Inflammatory macrophage (primary cell): ENCODE measurements around the gene CCER1.

Source experiments
- DNase-seq, 2 donors: peaks; one replicate each; pipeline ENCODE4 v3.0.0-alpha.2; 2020 to 2022

Gene CCER1

DNA sequence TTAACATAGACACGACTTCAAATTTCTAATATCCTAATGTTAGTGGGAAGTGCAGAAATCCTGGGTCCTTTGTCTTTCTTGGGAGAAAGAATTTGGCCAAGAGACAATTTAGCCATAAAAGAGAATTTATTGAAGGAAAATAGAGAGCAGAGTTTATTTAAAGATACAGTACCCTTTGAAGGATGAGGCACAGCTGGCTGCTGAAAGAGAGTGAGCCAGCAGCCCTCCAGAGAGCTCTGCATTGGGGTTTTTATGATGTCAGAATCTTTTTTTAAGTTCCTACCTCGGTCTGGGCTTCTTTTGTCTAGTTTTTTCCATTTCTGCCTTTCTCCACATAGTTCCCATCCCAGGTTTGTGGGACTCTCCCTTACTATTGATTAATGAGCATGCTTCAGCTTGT lies 37.5 kb downstream of the CCER1 start:
- DNase-seq: no peak

GRCh38 chr12:90916516-90916915 lies 38.5 kb downstream of the CCER1 start:
- no peak for DNase-seq

DNA sequence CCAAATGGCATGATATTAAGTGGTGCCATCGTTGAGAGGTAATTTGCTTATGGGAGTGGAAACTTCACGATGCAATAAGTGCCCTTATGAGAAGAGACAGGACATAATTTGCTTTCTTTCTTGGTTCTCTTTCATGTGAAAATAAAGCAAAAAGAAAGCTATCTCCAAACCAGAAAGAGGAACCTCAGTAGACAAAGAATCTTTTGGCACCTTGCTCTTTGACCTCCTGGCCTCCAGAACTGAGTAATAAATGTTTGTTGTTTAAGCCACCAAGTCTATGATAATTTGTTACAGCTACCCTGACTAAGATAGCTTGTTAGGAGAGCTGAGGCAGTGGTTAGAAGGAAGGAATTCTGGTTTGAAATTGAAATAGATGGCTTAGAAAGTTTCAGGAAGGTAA lies 39.6 kb downstream of the CCER1 start:
- no peak for DNase-seq

DNA sequence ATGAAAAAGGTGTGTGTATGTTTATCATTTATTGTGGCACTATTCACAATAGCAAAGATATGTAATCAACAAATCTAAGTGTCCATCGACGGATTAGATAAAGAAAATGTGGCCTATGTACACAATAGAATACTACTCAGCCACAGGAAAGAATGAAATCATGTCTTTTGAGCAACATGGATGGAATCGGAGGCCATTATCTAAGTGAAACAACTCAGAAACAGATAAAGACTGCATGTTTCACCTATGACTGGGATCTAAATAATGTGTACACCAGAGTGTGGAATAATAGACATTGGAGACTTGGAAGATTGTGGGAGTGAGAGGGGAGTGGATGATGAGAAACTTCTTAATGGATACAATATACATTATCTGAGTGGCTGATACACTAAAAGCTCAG lies 44.0 kb downstream of the CCER1 start:
- no peak for DNase-seq

GRCh38 chr12:90909069-90909770 lies 45.8 kb downstream of the CCER1 start:
- peak; percentile 3 to 16 for DNase-seq

GRCh38 chr12:90908465-90908864 lies 46.5 kb downstream of the CCER1 start:
- no peak for DNase-seq

DNA sequence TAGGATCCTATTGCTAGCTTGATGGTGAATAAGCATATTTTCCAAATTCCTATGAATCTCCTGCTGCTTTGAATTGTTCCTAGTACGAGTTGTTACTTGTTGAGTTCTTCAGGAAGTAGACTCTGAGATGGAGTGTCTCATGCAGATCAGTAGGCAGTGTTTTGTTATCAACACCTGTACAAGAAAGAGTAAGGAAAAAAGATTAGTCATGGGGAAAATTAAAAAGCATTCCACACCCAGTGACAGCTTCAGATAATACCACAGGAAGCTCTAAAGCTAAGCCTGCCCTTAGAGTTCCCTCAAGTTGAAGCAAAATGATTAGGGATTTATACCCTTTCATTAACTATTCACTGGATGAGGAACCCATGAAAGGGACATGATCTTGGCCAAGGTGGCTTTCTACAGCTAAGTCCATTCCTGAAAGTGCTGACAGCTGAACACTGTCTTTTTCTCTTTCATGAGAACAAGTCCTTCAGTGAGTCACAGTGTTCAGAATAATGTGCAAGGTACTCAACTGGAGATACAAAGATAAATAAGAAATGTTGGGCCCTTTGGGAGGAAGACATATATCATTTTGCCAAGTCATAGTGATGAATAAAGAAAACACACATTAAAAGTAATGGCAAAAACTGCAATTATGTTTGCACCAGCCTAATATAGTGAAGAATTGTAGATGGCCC lies 49.1 kb downstream of the CCER1 start:
- no peak for DNase-seq

DNA sequence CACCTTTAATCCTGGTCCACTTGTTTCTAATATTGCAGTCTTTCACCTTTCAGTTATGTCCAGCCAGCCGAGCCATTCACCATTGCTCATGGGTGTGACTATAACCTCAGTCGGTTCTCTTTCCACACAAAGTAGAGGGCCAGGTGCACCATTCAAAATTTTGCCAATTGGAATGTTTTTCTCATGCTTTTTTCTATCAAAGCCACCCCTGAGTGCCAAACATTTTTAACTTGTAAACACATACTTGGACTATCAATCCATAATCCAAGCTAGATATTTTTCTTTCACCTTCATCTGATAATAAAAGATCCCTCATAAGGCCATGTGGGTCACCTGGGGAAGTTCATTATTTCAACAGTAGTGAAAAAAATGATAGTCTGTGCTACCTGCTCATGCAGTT lies 52.4 kb downstream of the CCER1 start:
- no peak for DNase-seq
